WTC11 (cell line): ENCODE measurements around the gene CEP20. TPM values are rescaled to one million over a fixed set of nuclear protein-coding genes. Genes with fewer than 3 reads are reported as not detected.

ENCODE experiments used
- ATAC-seq: fragments of 200-7000 bp; cut with Tn5 transposase; 2 replicates; pipeline ENCODE4 v1.10.0; 2021; ENCODE audit warnings: mild to moderate bottlenecking, moderate library complexity
- CTCF ChIA-PET: fragments of 300-600 bp; sonication (Branson Sonifier 250); formaldehyde crosslinking; loops from one replicate; lab custom pipeline; 2021; ENCODE audit warnings: antibody characterized with exemption; lab: Charles Lee
- POLR2A ChIA-PET: fragments of 350-600 bp; sonication (Branson Sonifier 250); formaldehyde crosslinking; loops from one replicate; lab custom pipeline; 2021; ENCODE audit warnings: antibody characterized with exemption; lab: Charles Lee
- DNase-seq: peaks from one replicate; pipeline ENCODE4 v3.0.0; 2021; ENCODE audit warnings: low spot score
- H3K27ac Mint-ChIP-seq: 2 replicates; pipeline ENCODE4 v1.8.0; 2021; ENCODE audit warnings: mixed read lengths
- H3K27me3 Mint-ChIP-seq: 2 replicates; pipeline ENCODE4 v1.8.0; 2021; ENCODE audit warnings: low read depth, mild to moderate bottlenecking, moderate library complexity, mixed read lengths
- H3K36me3 Mint-ChIP-seq: 2 replicates; pipeline ENCODE4 v1.8.0; 2021; ENCODE audit warnings: mixed read lengths
- H3K4me1 Mint-ChIP-seq: 2 replicates; pipeline ENCODE4 v1.8.0; 2022; ENCODE audit warnings: mixed read lengths
- H3K4me3 Mint-ChIP-seq: 2 replicates; pipeline ENCODE4 v1.8.0; 2021; ENCODE audit warnings: mild to moderate bottlenecking, moderate library complexity, mixed read lengths
- H3K9me3 Mint-ChIP-seq: 2 replicates; pipeline ENCODE4 v1.8.0; 2021; ENCODE audit warnings: mixed read lengths
- ATF1 ChIP-seq: sonication (generic); formaldehyde crosslinking; IDR thresholded peaks from 2 replicates; pipeline ENCODE4 v1.8.1; 2023; ENCODE audit warnings: mild to moderate bottlenecking, moderate library complexity, missing genetic modification reagents
- ATF6 ChIP-seq: sonication (generic); formaldehyde crosslinking; IDR thresholded peaks from 2 replicates; pipeline ENCODE4 v1.8.1; 2023; ENCODE audit warnings: mild to moderate bottlenecking, missing genetic modification reagents
- CDX4 ChIP-seq: fragments of 250-450 bp; sonication (Bioruptor Pico); IDR thresholded peaks from 2 replicates; pipeline ENCODE4 v1.9.0; 2021; ENCODE audit warnings: moderate library complexity, mild to moderate bottlenecking, inconsistent platforms, borderline replicate concordance
- CREB1 ChIP-seq: sonication (generic); formaldehyde crosslinking; IDR thresholded peaks from 2 replicates; pipeline ENCODE4 v1.8.0; 2023; ENCODE audit warnings: mild to moderate bottlenecking, missing genetic modification reagents
- CREM ChIP-seq: sonication (generic); formaldehyde crosslinking; IDR thresholded peaks from 2 replicates; pipeline ENCODE4 v1.8.1; 2022; ENCODE audit warnings: mild to moderate bottlenecking, missing genetic modification reagents, moderate library complexity
- ETV6 ChIP-seq: sonication (generic); formaldehyde crosslinking; IDR thresholded peaks from 2 replicates; pipeline ENCODE4 v1.8.1; 2022; ENCODE audit warnings: mild to moderate bottlenecking, missing genetic modification reagents
- FOXP1 ChIP-seq: sonication (generic); formaldehyde crosslinking; IDR thresholded peaks from 2 replicates; pipeline ENCODE4 v1.8.0; 2022; ENCODE audit warnings: missing genetic modification reagents, mild to moderate bottlenecking, moderate library complexity, borderline replicate concordance
- HMGA2 ChIP-seq: fragments of 250-450 bp; sonication (Bioruptor Pico); IDR thresholded peaks from 2 replicates; pipeline ENCODE4 v1.4.0; 2021; ENCODE audit warnings: mild to moderate bottlenecking, moderate library complexity
- NR3C1 ChIP-seq: sonication (generic); formaldehyde crosslinking; conservative IDR thresholded peaks from 2 replicates; pipeline ENCODE4 v1.8.1; 2023; ENCODE audit warnings: low read depth, mild to moderate bottlenecking, missing genetic modification reagents
- SOX15 ChIP-seq: fragments of 250-450 bp; sonication (Bioruptor Pico); IDR thresholded peaks from 2 replicates; pipeline ENCODE4 v1.9.0; 2021; ENCODE audit warnings: mild to moderate bottlenecking
- STAT6 ChIP-seq: sonication (generic); formaldehyde crosslinking; conservative IDR thresholded peaks from 2 replicates; pipeline ENCODE4 v1.8.1; 2023; ENCODE audit warnings: mild to moderate bottlenecking, low read depth, missing genetic modification reagents, moderate library complexity
- TEAD1 ChIP-seq: sonication (generic); formaldehyde crosslinking; IDR thresholded peaks from 2 replicates; pipeline ENCODE4 v1.8.0; 2022; ENCODE audit warnings: mild to moderate bottlenecking, missing genetic modification reagents
- ZNF423 ChIP-seq: fragments of 250-450 bp; sonication (Bioruptor Pico); IDR thresholded peaks from 2 replicates; pipeline ENCODE4 v2.1.2; 2022; ENCODE audit warnings: mild to moderate bottlenecking, moderate library complexity
- ZNF425 ChIP-seq: fragments of 250-450 bp; sonication (Bioruptor Pico); conservative IDR thresholded peaks from 2 replicates; pipeline ENCODE4 v1.9.0; 2021; ENCODE audit warnings: mild to moderate bottlenecking
- ZNF512 ChIP-seq: sonication (generic); formaldehyde crosslinking; IDR thresholded peaks from 2 replicates; pipeline ENCODE4 v1.8.1; 2022; ENCODE audit warnings: missing genetic modification reagents, borderline replicate concordance
- total RNA-seq: library from RNA; stranded (reverse); gene quantifications from 3 replicates; pipeline ENCODE4 v1.2.3, GENCODE V29; 2021

The CEP20 gene
- total RNA-seq, 1 experiment from 2014 or later = 39.1 TPM

GRCh38 chr16:15886078-15886477, 2.3 kb downstream of the CEP20 start:
- DNase-seq (no peak), ATAC-seq (no peak)
- ChIA-PET POLR2A (interaction anchor here (0.6 kb wide), 1 partner anchor 137 kb away, joined by 9 read pairs; no protein-coding TSS in a partner anchor), CTCF (interaction anchor here (0.5 to 4.4 kb wide), 3 partner anchors 11 to 65 kb away, joined by 3 to 44 read pairs (median 3); no protein-coding TSS in a partner anchor)
- H3K27ac Mint-ChIP-seq = no peak overlapping the region
- peak overlapping the region; percentile 51 for H3K4me3 Mint-ChIP-seq
- TF ChIP-seq ZNF512 (CRISPR knock-in tag) = no peak
- TF ChIP-seq CREM (CRISPR knock-in tag) = no peak
- no peak for TF ChIP-seq ATF6 (CRISPR knock-in tag)
- TF ChIP-seq ETV6 (CRISPR knock-in tag) = no peak
- TF ChIP-seq SOX15 (CRISPR knock-in tag) = no peak
- no peak for TF ChIP-seq ZNF425 (CRISPR knock-in tag)
- TF ChIP-seq CREB1 (CRISPR knock-in tag) = no peak
- TF ChIP-seq ZNF423 (CRISPR knock-in tag) = no peak
- no peak for TF ChIP-seq ATF1
- no peak for TF ChIP-seq TEAD1 (CRISPR knock-in tag)
- TF ChIP-seq CDX4 (CRISPR knock-in tag) = no peak
- TF ChIP-seq STAT6 = no peak
- TF ChIP-seq FOXP1 = no peak
- peaks cover 14% of the 10 kb centered on the region for H3K4me1 Mint-ChIP-seq
- H3K9me3 Mint-ChIP-seq = no peaks in the 10 kb centered on the region
- peaks cover 18% of the 10 kb centered on the region for H3K36me3 Mint-ChIP-seq
- no peaks in the 10 kb centered on the region for H3K27me3 Mint-ChIP-seq

- peaks cover 18% of the 10 kb centered on the region for H3K36me3 Mint-ChIP-seq
- no peak for ATAC-seq
- H3K9me3 Mint-ChIP-seq = no peaks in the 10 kb centered on the region
- H3K27ac Mint-ChIP-seq = no peak overlapping the region
- ChIA-PET POLR2A (no interaction called here), CTCF (interaction anchor here (0.5 kb wide), 1 partner anchor 42 kb away, joined by 3 read pairs; no protein-coding TSS in a partner anchor)
- no peak overlapping the region; the same call in 1 of the 2 replicates for H3K4me3 Mint-ChIP-seq
- no peak for DNase-seq
- H3K27me3 Mint-ChIP-seq = no peaks in the 10 kb centered on the region
- TF ChIP-seq ZNF512 (CRISPR knock-in tag) (no peak), HMGA2 (CRISPR knock-in tag) (no peak), CREM (CRISPR knock-in tag) (no peak), NR3C1 (CRISPR knock-in tag) (no peak)
- peaks cover 14% of the 10 kb centered on the region for H3K4me1 Mint-ChIP-seq
Measured at GRCh38 chr16:15885560-15886001, 2.8 kb downstream of the CEP20 start.
